ENCODE results near the gene SRPK2. TPM values are rescaled to one million over a fixed set of nuclear protein-coding genes. Genes with fewer than 3 reads are reported as not detected.

Gene SRPK2
- total and polyA plus RNA-seq, 2 of the 13 experiments (the other 11 are each of a cell fraction or from before 2014, with no cell fraction given): 10.1 to 22.3 TPM

- no peak for FAIRE-seq
Measured at GRCh38 chr7:105163718-105164117, 225.0 kb downstream of the SRPK2 start.

More at GRCh38 chr7:105163718-105164117, 225.0 kb downstream of the SRPK2 start:
- Histone ChIP-seq H3K36me3 (replicated peaks in 1 of 2; ENCODE audit: control insufficient read depth in 1 of 2, insufficient read depth in 2 of 2, low read length in 2 of 2) (peaks cover 7 to 38% of the 10 kb centered on the region in 2 experiments; a peak in 3 of 5 replicates), H3K79me2 (ENCODE audit: insufficient read depth, low read length) (no peaks in the 10 kb centered on the region), H2AFZ (ENCODE audit: low read length) (no peak overlapping the region), H3K27me3 (ENCODE audit: control insufficient read depth in 1 of 2, insufficient read depth in 2 of 2, low read length in 2 of 2) (no peaks in the 10 kb centered on the region), H3K4me1 (ENCODE audit: insufficient read depth, low read length) (no peaks in the 10 kb centered on the region), H3K9me3 (ENCODE audit: low read length) (no peaks in the 10 kb centered on the region), H3K27ac (ENCODE audit: extremely low read length, insufficient read depth, low read length) (no peak overlapping the region), H3K4me2 (ENCODE audit: low read depth, low read length) (no peak overlapping the region), H3K9ac (ENCODE audit: insufficient read depth, low read depth, low read length) (no peak overlapping the region), H3K4me3 (replicated peaks in 1 of 3; ENCODE audit: insufficient read depth in 1 of 3, low read depth in 2 of 3, low read length in 3 of 3) (no peak overlapping the region), H4K20me1 (ENCODE audit: insufficient read depth, low read length) (no peaks in the 10 kb centered on the region)
- in situ Hi-C loops (cut with HindIII; ENCODE audit: extremely low pct_ligation_motif_present, low pct_unique_long_range_greater_than_20kb): no loop called here
- ChIA-PET CTCF (ENCODE audit: low intra/inter-chr PET ratio, low total read pairs) (no interaction called here), POLR2A (no interaction called here)
- ATAC-seq (no peak), DNase-seq (ENCODE audit: low spot score) (no peak)
- no TSS peak for BruUV-seq (replicated peaks)
- intact Hi-C loops (cut with micrococcal nuclease; ENCODE audit: unreplicated experiment): no loop called here
- 94% methylated on average over 8 of the region's 8 CpGs for WGBS (ENCODE audit: low lambda C conversion rate)
- TF ChIP-seq SRY (CRISPR knock-in tag; IDR thresholded peaks at IDR 0.05) (no peak), ZNF687 (CRISPR knock-in tag; IDR thresholded peaks at IDR 0.05) (no peak), PHB2 (IDR thresholded peaks at IDR 0.05; ENCODE audit: partially characterized antibody) (no peak), ZNF232 (CRISPR knock-in tag; IDR thresholded peaks at IDR 0.05; ENCODE audit: borderline replicate concordance) (no peak), TMF1 (CRISPR knock-in tag; IDR thresholded peaks at IDR 0.05; ENCODE audit: low read depth) (no peak), ZNF879 (CRISPR knock-in tag; IDR thresholded peaks at IDR 0.05) (no peak), IKZF4 (CRISPR knock-in tag; IDR thresholded peaks at IDR 0.05; ENCODE audit: borderline replicate concordance, low read depth, not compliant biosample characterization) (no peak), ZSCAN5A (CRISPR knock-in tag; IDR thresholded peaks at IDR 0.05; ENCODE audit: borderline replicate concordance) (no peak), BRF2 (CRISPR knock-in tag; IDR thresholded peaks at IDR 0.05) (no peak), SIX4 (CRISPR knock-in tag; IDR thresholded peaks at IDR 0.05) (no peak), ZSCAN30 (CRISPR knock-in tag; IDR thresholded peaks at IDR 0.05) (no peak), HMGA1 (CRISPR knock-in tag; conservative IDR thresholded peaks at IDR 0.05) (no peak), ZNF564 (CRISPR knock-in tag; IDR thresholded peaks at IDR 0.05) (no peak), ZNF337 (CRISPR knock-in tag; IDR thresholded peaks at IDR 0.05; ENCODE audit: borderline replicate concordance, low read depth) (no peak), NFE2L2 (IDR thresholded peaks at IDR 0.05; ENCODE audit: low read length) (no peak), ZNF432 (CRISPR knock-in tag; IDR thresholded peaks at IDR 0.05; ENCODE audit: borderline replicate concordance) (no peak), ZMYM2 (CRISPR knock-in tag; IDR thresholded peaks at IDR 0.05) (no peak), PAF1 (CRISPR knock-in tag; IDR thresholded peaks at IDR 0.05) (no peak)

Data from HepG2 (cell line).